Loucy (cell line): ENCODE data around the gene MYL12A.

Source experiments
- CTCF ChIP-seq: fragments of 200-600 bp; sonication (generic); conservative IDR thresholded peaks from 2 replicates; pipeline ENCODE4 v1.5.1; 2014; ENCODE audit warnings: mild to moderate bottlenecking, antibody characterized with exemption, low read length
- EZH2phosphoT487 ChIP-seq: fragments of 200-600 bp; IDR thresholded peaks from 2 replicates; pipeline ENCODE4 v1.6.1; 2018; ENCODE audit warnings: antibody characterized with exemption, mild to moderate bottlenecking, moderate library complexity, borderline replicate concordance

- TF ChIP-seq CTCF (no peak), EZH2phosphoT487 (no peak)
Measured at GRCh38 chr18:3305354-3305762, 57.8 kb downstream of the MYL12A start.
